Measurements from ENCODE around the gene OGN. TPM values are rescaled to one million over a fixed set of nuclear protein-coding genes. Genes with fewer than 3 reads are reported as not detected.

The OGN gene
- total RNA-seq, 1 experiment from 2014 or later: not detected

GRCh38 chr9:92432972-92433548 is 28.7 kb upstream of the OGN start:
- POLR2A ChIA-PET: interaction anchor here (1.2 kb wide), 1 partner anchor 8 kb away, joined by 3 read pairs; no protein-coding TSS in a partner anchor
- no peaks in the 10 kb centered on the region for H3K36me3 Mint-ChIP-seq (ENCODE audit: insufficient read depth, unreplicated experiment)
- H3K4me3 Mint-ChIP-seq (ENCODE audit: unreplicated experiment): no peak overlapping the region
- intact Hi-C loops (cut with micrococcal nuclease): loop anchor here (10.0 kb wide), 1 partner anchor 298 kb away; no protein-coding TSS in a partner anchor
- H3K27ac Mint-ChIP-seq (ENCODE audit: low read depth, unreplicated experiment): no peak overlapping the region
- CTCF ChIA-PET: no interaction called here
- H3K4me1 Mint-ChIP-seq (ENCODE audit: insufficient read depth, unreplicated experiment): no peaks in the 10 kb centered on the region
- TF ChIP-seq, protein P1, sequence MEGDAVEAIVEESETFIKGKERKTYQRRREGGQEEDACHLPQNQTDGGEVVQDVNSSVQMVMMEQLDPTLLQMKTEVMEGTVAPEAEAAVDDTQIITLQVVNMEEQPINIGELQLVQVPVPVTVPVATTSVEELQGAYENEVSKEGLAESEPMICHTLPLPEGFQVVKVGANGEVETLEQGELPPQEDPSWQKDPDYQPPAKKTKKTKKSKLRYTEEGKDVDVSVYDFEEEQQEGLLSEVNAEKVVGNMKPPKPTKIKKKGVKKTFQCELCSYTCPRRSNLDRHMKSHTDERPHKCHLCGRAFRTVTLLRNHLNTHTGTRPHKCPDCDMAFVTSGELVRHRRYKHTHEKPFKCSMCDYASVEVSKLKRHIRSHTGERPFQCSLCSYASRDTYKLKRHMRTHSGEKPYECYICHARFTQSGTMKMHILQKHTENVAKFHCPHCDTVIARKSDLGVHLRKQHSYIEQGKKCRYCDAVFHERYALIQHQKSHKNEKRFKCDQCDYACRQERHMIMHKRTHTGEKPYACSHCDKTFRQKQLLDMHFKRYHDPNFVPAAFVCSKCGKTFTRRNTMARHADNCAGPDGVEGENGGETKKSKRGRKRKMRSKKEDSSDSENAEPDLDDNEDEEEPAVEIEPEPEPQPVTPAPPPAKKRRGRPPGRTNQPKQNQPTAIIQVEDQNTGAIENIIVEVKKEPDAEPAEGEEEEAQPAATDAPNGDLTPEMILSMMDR (IDR thresholded peaks at IDR 0.05; ENCODE audit: unreplicated experiment): no peak
- no peaks in the 10 kb centered on the region for H3K9me3 Mint-ChIP-seq (ENCODE audit: unreplicated experiment)
- no peaks in the 10 kb centered on the region for H3K27me3 Mint-ChIP-seq (ENCODE audit: insufficient read depth, unreplicated experiment)
- BruUV-seq (replicated peaks): no TSS peak
- no peak for DNase-seq (ENCODE audit: unreplicated experiment)

- POLR2A ChIA-PET: no interaction called here
- DNase-seq (ENCODE audit: unreplicated experiment): no peak
Measured at GRCh38 chr9:92432350-92432749, 28.0 kb upstream of the OGN start.

DNA sequence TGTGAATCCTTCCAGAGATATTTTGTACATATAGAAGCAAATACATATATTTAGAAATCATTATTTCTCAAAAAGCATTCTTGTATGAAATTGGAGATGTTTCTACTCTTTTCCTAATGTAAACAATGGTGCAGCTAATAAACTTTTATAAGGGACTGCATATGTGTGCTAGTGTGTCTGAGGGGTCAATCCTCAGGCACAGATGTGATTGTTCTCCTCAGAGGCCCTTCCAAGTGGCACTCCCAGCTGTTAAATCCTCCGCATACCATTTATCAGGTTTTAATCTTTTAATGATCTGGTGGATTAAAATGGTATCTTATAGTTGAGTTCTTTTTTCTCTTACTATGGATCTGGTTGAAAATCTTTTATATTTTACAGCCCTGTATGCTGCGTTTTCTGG is 25.5 kb upstream of the OGN start:
- H3K9me3 Mint-ChIP-seq (ENCODE audit: unreplicated experiment): no peaks in the 10 kb centered on the region
- no TSS peak for BruUV-seq (replicated peaks)

More at GRCh38 chr9:92432350-92432749, 28.0 kb upstream of the OGN start:
- Mint-ChIP-seq H3K4me1 (ENCODE audit: insufficient read depth, unreplicated experiment) (no peaks in the 10 kb centered on the region), H3K27me3 (ENCODE audit: insufficient read depth, unreplicated experiment) (no peaks in the 10 kb centered on the region), H3K9me3 (ENCODE audit: unreplicated experiment) (no peaks in the 10 kb centered on the region), H3K36me3 (ENCODE audit: insufficient read depth, unreplicated experiment) (no peaks in the 10 kb centered on the region), H3K4me3 (ENCODE audit: unreplicated experiment) (no peak overlapping the region), H3K27ac (ENCODE audit: low read depth, unreplicated experiment) (no peak overlapping the region)
- intact Hi-C loops (cut with micrococcal nuclease): loop anchor here (10.0 kb wide), 1 partner anchor 298 kb away; no protein-coding TSS in a partner anchor
- CTCF ChIA-PET: interaction anchor here (0.5 to 0.9 kb wide), 2 partner anchors 43 to 90 kb away, joined by 3 read pairs; no protein-coding TSS in a partner anchor
- no TSS peak for BruUV-seq (replicated peaks)
- TF ChIP-seq, protein P1 (IDR thresholded peaks at IDR 0.05; ENCODE audit: unreplicated experiment): no peak

GRCh38 chr9:92426501-92427145 is 22.2 kb upstream of the OGN start:
- no peak overlapping the region for H3K27ac Mint-ChIP-seq (ENCODE audit: low read depth, unreplicated experiment)
- TF ChIP-seq, protein P1 (IDR thresholded peaks at IDR 0.05; ENCODE audit: unreplicated experiment): no peak
- no peak for DNase-seq (ENCODE audit: unreplicated experiment)
- no peak overlapping the region for H3K4me3 Mint-ChIP-seq (ENCODE audit: unreplicated experiment)
- no peaks in the 10 kb centered on the region for H3K27me3 Mint-ChIP-seq (ENCODE audit: insufficient read depth, unreplicated experiment)
- H3K4me1 Mint-ChIP-seq (ENCODE audit: insufficient read depth, unreplicated experiment): peaks cover 23% of the 10 kb centered on the region
- no peaks in the 10 kb centered on the region for H3K36me3 Mint-ChIP-seq (ENCODE audit: insufficient read depth, unreplicated experiment)
- intact Hi-C loops (cut with micrococcal nuclease): no loop called here
- H3K9me3 Mint-ChIP-seq (ENCODE audit: unreplicated experiment): no peaks in the 10 kb centered on the region
- no TSS peak for BruUV-seq (replicated peaks)
- ChIA-PET CTCF (no interaction called here), POLR2A (no interaction called here)

More for the DNA sequence above, 25.5 kb upstream of the OGN start:
- Mint-ChIP-seq H3K27ac (ENCODE audit: low read depth, unreplicated experiment) (no peak overlapping the region), H3K27me3 (ENCODE audit: insufficient read depth, unreplicated experiment) (no peaks in the 10 kb centered on the region), H3K4me1 (ENCODE audit: insufficient read depth, unreplicated experiment) (peaks cover 16% of the 10 kb centered on the region), H3K4me3 (ENCODE audit: unreplicated experiment) (no peak overlapping the region), H3K36me3 (ENCODE audit: insufficient read depth, unreplicated experiment) (no peaks in the 10 kb centered on the region)
- no peak for DNase-seq (ENCODE audit: unreplicated experiment)
- TF ChIP-seq, protein P1 (IDR thresholded peaks at IDR 0.05; ENCODE audit: unreplicated experiment): no peak
- ChIA-PET POLR2A (no interaction called here), CTCF (interaction anchor here (1.0 kb wide), 1 partner anchor 13 kb away, joined by 3 read pairs; no protein-coding TSS in a partner anchor)
- intact Hi-C loops (cut with micrococcal nuclease): loop anchor here (10.0 kb wide), 1 partner anchor 295 kb away; no protein-coding TSS in a partner anchor
